GM21723 (cell line): ENCODE measurements around the gene SAMD5.

ENCODE experiments used
- ATAC-seq: cut with Tn5 transposase; IDR thresholded peaks from one replicate; pipeline ENCODE4 v1.9.1; 2021; ENCODE audit warnings: mild to moderate bottlenecking, moderate library complexity; ENCODE audit not compliant: unreplicated experiment

Gene SAMD5

GRCh38 chr6:147617366-147617765 lies 108.9 kb downstream of the SAMD5 start:
- ATAC-seq = no peak

DNA sequence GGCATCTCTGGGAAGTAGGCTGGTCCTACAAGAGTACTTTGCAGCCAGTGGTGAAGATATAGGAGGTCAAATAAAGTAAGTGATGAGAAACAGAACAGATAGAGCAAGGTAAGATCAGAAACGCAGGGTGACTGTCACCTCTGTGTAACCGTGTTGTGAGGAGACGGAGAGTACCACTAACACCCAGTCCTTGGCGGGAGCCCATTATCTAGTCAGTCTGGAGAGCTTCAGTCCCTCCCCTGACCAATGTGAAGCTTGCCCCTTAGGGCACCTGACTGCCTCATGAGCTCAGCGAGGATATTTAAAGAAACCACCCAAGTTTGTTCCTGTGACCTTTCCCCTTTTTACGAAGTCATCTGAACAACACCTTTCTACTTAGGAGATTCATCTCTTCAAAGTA lies 110.0 kb downstream of the SAMD5 start:
- ATAC-seq = no peak

DNA sequence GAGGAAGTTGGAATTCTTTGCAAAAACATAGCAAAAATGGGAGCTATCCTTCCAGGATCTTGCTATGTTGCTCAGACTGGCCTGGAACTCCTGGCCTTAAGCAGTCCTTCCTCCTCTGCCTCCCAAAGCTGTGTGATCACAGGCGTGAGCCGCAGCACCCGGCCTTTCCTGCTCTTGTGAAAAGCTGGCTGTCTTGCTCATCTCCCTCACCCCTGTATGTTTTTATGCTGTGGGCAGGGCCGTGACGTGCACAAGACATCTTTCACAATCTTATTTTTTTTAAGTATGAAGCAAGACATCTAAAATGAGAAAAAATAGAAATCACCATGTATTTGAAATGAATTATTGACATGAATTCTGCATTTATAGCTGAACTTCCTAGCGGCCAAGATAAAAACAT lies 110.4 kb downstream of the SAMD5 start:
- ATAC-seq = no peak
